H9 (cell line): ENCODE results near the gene ACTR10. TPM values are rescaled to one million over a fixed set of nuclear protein-coding genes. Genes with fewer than 3 reads are reported as not detected.

ENCODE experiments used
- DNase-seq: peaks from one replicate; pipeline ENCODE4 v3.0.0-alpha.2; 2017
- H2AFZ ChIP-seq: one replicate; pipeline ENCODE4 v1.6.1; 2013; ENCODE audit warnings: mild to moderate bottlenecking, low read length, control low read depth, moderate library complexity
- H2AK5ac ChIP-seq: 2 replicates; pipeline ENCODE4 v1.6.1; 2013; ENCODE audit warnings: low read length, control low read depth, mixed read lengths; ENCODE audit not compliant: insufficient read length
- H2BK120ac ChIP-seq: one replicate; pipeline ENCODE4 v1.6.1; 2013; ENCODE audit warnings: low read depth, mild to moderate bottlenecking, low read length, control low read depth, inconsistent platforms; ENCODE audit not compliant: poor library complexity, severe bottlenecking
- H2BK12ac ChIP-seq: 2 replicates; pipeline ENCODE4 v1.6.1; 2013; ENCODE audit warnings: low read length, control low read depth, mixed read lengths, low read depth; ENCODE audit not compliant: insufficient read length
- H2BK15ac ChIP-seq: 2 replicates; pipeline ENCODE4 v1.6.1; 2013; ENCODE audit warnings: low read depth, low read length, control low read depth
- H2BK20ac ChIP-seq: one replicate; pipeline ENCODE4 v1.6.1; 2013; ENCODE audit warnings: low read depth, mild to moderate bottlenecking, low read length, control low read depth, inconsistent platforms; ENCODE audit not compliant: poor library complexity, severe bottlenecking
- H2BK5ac ChIP-seq: 2 replicates; pipeline ENCODE4 v1.6.1; 2013; ENCODE audit warnings: low read length, control low read depth, mixed read lengths; ENCODE audit not compliant: insufficient read length
- H3K14ac ChIP-seq: 2 replicates; pipeline ENCODE4 v1.6.1; 2013; ENCODE audit warnings: low read length, control low read depth; ENCODE audit not compliant: insufficient read depth
- H3K18ac ChIP-seq: 2 replicates; pipeline ENCODE4 v1.6.1; 2013; ENCODE audit warnings: low read depth, mild to moderate bottlenecking, mixed read lengths, low read length, control low read depth; ENCODE audit not compliant: insufficient read length
- H3K23ac ChIP-seq: 2 replicates; pipeline ENCODE4 v1.6.1; 2013; ENCODE audit warnings: low read length, control low read depth, mixed read lengths, low read depth; ENCODE audit not compliant: insufficient read length
- H3K23me2 ChIP-seq: 2 replicates; pipeline ENCODE4 v1.6.1; 2013; ENCODE audit warnings: low read depth, mild to moderate bottlenecking, mixed read lengths, low read length, control low read depth; ENCODE audit not compliant: insufficient read length, poor library complexity, severe bottlenecking
- H3K27ac ChIP-seq: 2 replicates; pipeline ENCODE4 v1.5.1; 2013; ENCODE audit warnings: low read length, control low read depth, mixed read lengths, low read depth; ENCODE audit not compliant: insufficient read length
- H3K27me3 ChIP-seq: 2 replicates; pipeline ENCODE4 v1.6.1; 2013; ENCODE audit warnings: low read length, control low read depth, inconsistent platforms; ENCODE audit not compliant: insufficient read depth
- H3K4ac ChIP-seq: 2 replicates; pipeline ENCODE4 v1.6.1; 2013; ENCODE audit warnings: low read depth, mild to moderate bottlenecking, control low read depth, inconsistent platforms, low read length, moderate library complexity
- H3K4me1 ChIP-seq: 2 replicates; pipeline ENCODE4 v1.6.1; 2013; ENCODE audit warnings: low read length, control low read depth, inconsistent platforms; ENCODE audit not compliant: insufficient read depth
- H3K4me2 ChIP-seq: 2 replicates; pipeline ENCODE4 v1.6.1; 2013; ENCODE audit warnings: low read length, control low read depth, mixed read lengths; ENCODE audit not compliant: insufficient read length, insufficient read depth
- H3K56ac ChIP-seq: 2 replicates; pipeline ENCODE4 v1.6.1; 2013; ENCODE audit warnings: low read depth, mild to moderate bottlenecking, mixed read lengths, low read length, control low read depth; ENCODE audit not compliant: insufficient read length
- H3K79me1 ChIP-seq: 2 replicates; pipeline ENCODE4 v1.6.1; 2013; ENCODE audit warnings: low read depth, mild to moderate bottlenecking, moderate library complexity, low read length, control low read depth, inconsistent platforms; ENCODE audit not compliant: insufficient read depth, poor library complexity, severe bottlenecking
- H3K79me2 ChIP-seq: 2 replicates; pipeline ENCODE4 v1.6.1; 2013; ENCODE audit warnings: low read length, control low read depth, inconsistent platforms; ENCODE audit not compliant: insufficient read depth
- H3K9ac ChIP-seq: 2 replicates; pipeline ENCODE4 v1.6.1; 2013; ENCODE audit warnings: low read length, control low read depth, mixed read lengths; ENCODE audit not compliant: insufficient read length; ENCODE audit errors: extremely low read depth
- H3K9me3 ChIP-seq: one replicate; pipeline ENCODE4 v1.6.1; 2013; ENCODE audit warnings: low read depth, low read length, inconsistent platforms; ENCODE audit not compliant: control insufficient read depth
- H3T11ph ChIP-seq: one replicate; pipeline ENCODE4 v1.6.1; 2013; ENCODE audit warnings: mild to moderate bottlenecking, low read length, control low read depth, inconsistent platforms
- H4K20me1 ChIP-seq: one replicate; pipeline ENCODE4 v1.6.1; 2013; ENCODE audit not compliant: control insufficient read depth, insufficient read length, insufficient read depth
- H4K5ac ChIP-seq: 2 replicates; pipeline ENCODE4 v1.6.1; 2013; ENCODE audit warnings: low read depth, mild to moderate bottlenecking, mixed read lengths, low read length, control low read depth; ENCODE audit not compliant: insufficient read length
- H4K8ac ChIP-seq: replicated peaks from 2 replicates; pipeline ENCODE4 v1.6.1; 2013; ENCODE audit warnings: low read length, control low read depth, mixed read lengths, low read depth; ENCODE audit not compliant: insufficient read length
- H4K91ac ChIP-seq: 2 replicates; pipeline ENCODE4 v1.6.1; 2013; ENCODE audit warnings: low read depth, mild to moderate bottlenecking, moderate library complexity, mixed read lengths, low read length, control low read depth; ENCODE audit not compliant: insufficient read length
- H3K27ac Mint-ChIP-seq, 3 experiments: 2 replicates in 2 of 3; 3 replicates in 1 of 3; pipeline ENCODE4 v1.8.0; 2020 to 2021; ENCODE audit warnings: mixed read lengths in 3 of 3, mild to moderate bottlenecking in 1 of 3, moderate library complexity in 1 of 3
- H3K27me3 Mint-ChIP-seq: 2 replicates; pipeline ENCODE4 v1.8.0; 2021; ENCODE audit warnings: low read depth, mild to moderate bottlenecking, moderate library complexity, mixed read lengths
- H3K36me3 Mint-ChIP-seq, 3 experiments: 2 replicates in 2 of 3; 3 replicates in 1 of 3; pipeline ENCODE4 v1.8.0; 2020 to 2021; ENCODE audit warnings: low read depth in 3 of 3, mixed read lengths in 3 of 3; ENCODE audit not compliant: insufficient read depth in 1 of 3
- H3K4me1 Mint-ChIP-seq, 2 experiments: 2 replicates each; pipeline ENCODE4 v1.8.0; 2020; ENCODE audit warnings: mixed read lengths in 2 of 2
- H3K4me3 Mint-ChIP-seq, 2 experiments: 2 replicates in 1 of 2; 3 replicates in 1 of 2; pipeline ENCODE4 v1.8.0; 2020 to 2021; ENCODE audit warnings: mild to moderate bottlenecking in 2 of 2, mixed read lengths in 2 of 2, moderate library complexity in 1 of 2
- H3K9me3 Mint-ChIP-seq, 2 experiments: 2 replicates in 1 of 2; 3 replicates in 1 of 2; pipeline ENCODE4 v1.8.0; 2020; ENCODE audit warnings: mild to moderate bottlenecking in 2 of 2, mixed read lengths in 2 of 2, moderate library complexity in 1 of 2
- CTCF ChIP-seq: fragments of 200-600 bp; sonication (generic); conservative IDR thresholded peaks from 3 replicates; pipeline ENCODE4 v1.8.0; 2021; ENCODE audit warnings: antibody characterized with exemption, mild to moderate bottlenecking
- WGBS: extraction: QIAGEN DNeasy Blood & Tissue Kit; methylation state at CpG from one replicate; pipeline ENCODE4 v1.1.7; 2013; ENCODE audit warnings: missing lambda C conversion rate, low lambda C conversion rate, mixed read lengths; ENCODE audit not compliant: insufficient read length; ENCODE audit errors: extremely low coverage; 5-methylcytosine and 5-hydroxymethylcytosine counted together
- total RNA-seq: library from RNA; stranded (reverse); gene quantifications from 2 replicates; pipeline ENCODE4 v1.2.1, GENCODE V29; 2021

Gene ACTR10
- total RNA-seq, 1 experiment from 2014 or later: 41.0 TPM

- no peak overlapping the region for H2BK20ac ChIP-seq
- no peak overlapping the region for H3K9ac ChIP-seq
- no peak overlapping the region for H2BK12ac ChIP-seq
- H4K5ac ChIP-seq: no peak overlapping the region
- H2AFZ ChIP-seq: no peak overlapping the region
- no peak overlapping the region for H3K23ac ChIP-seq
- no peak overlapping the region for H2AK5ac ChIP-seq
- no peak overlapping the region for H3K18ac ChIP-seq
- peaks cover 0 to 4% of the 10 kb centered on the region in 2 experiments; a peak in 2 of 4 replicates for H3K4me1 Mint-ChIP-seq
- no peaks in the 10 kb centered on the region for H3K79me1 ChIP-seq
- H3K9me3 ChIP-seq: no peaks in the 10 kb centered on the region
- H2BK5ac ChIP-seq: no peak overlapping the region
- no peaks in the 10 kb centered on the region for H3K23me2 ChIP-seq
- no peaks in the 10 kb centered on the region for H3K9me3 Mint-ChIP-seq
- no peak overlapping the region for H2BK120ac ChIP-seq
- no peaks in the 10 kb centered on the region for H3K27me3 ChIP-seq
- H3T11ph ChIP-seq: no peak overlapping the region
- no peaks in the 10 kb centered on the region for H3K4me1 ChIP-seq
- no peaks in the 10 kb centered on the region for H4K20me1 ChIP-seq
- H3K4me2 ChIP-seq: no peak overlapping the region
- H3K27me3 Mint-ChIP-seq: no peaks in the 10 kb centered on the region; the same call in 1 of the 2 replicates
- no peak overlapping the region for H3K27ac Mint-ChIP-seq
- no peak overlapping the region for H2BK15ac ChIP-seq
- H3K36me3 Mint-ChIP-seq: no peaks in the 10 kb centered on the region
- no peak for DNase-seq
- no peak overlapping the region for H3K56ac ChIP-seq
- H3K14ac ChIP-seq: no peak overlapping the region
- TF ChIP-seq CTCF: no peak
- H4K8ac ChIP-seq: no peak overlapping the region
- no CpG with 5 or more reads among the region's 2 CpGs for WGBS
- no peaks in the 10 kb centered on the region for H3K79me2 ChIP-seq
- H3K4ac ChIP-seq: no peak overlapping the region
- H3K27ac ChIP-seq: no peak overlapping the region
- H4K91ac ChIP-seq: no peak overlapping the region
- no peak overlapping the region for H3K4me3 Mint-ChIP-seq
These were observed 6.4 kb upstream of the ACTR10 start for GRCh38 chr14:58193542-58193941.
